Gastrocnemius medialis (tissue), 4 donors: ENCODE data around the gene GRM8. TPM values are rescaled to one million over a fixed set of nuclear protein-coding genes. Genes with fewer than 3 reads are reported as not detected.

Experiments
- ATAC-seq, 2 donors: fragments of 150-250 bp; one replicate each; pipeline ENCODE4 v1.9.1; 2016
- DNase-seq, 2 donors: peaks; one replicate each; pipeline ENCODE4 v3.0.0-alpha.2; 2019
- H3K27ac ChIP-seq, 4 donors: fragments of 200-600 bp; sonication (generic); 1 replicate in 1 of 4; 2 replicates in 3 of 4; pipeline ENCODE4 v1.5.1; 2016 to 2018; ENCODE audit warnings: mild to moderate bottlenecking in 2 of 4, moderate library complexity in 1 of 4
- H3K27me3 ChIP-seq, 3 donors: fragments of 200-600 bp; sonication (generic) in 2 of 3; 1 replicate in 1 of 3; 2 replicates in 2 of 3; pipeline versions ENCODE4 v1.5.1 to v1.6.0; 2016 to 2019; ENCODE audit warnings: mild to moderate bottlenecking in 1 of 3, moderate library complexity in 1 of 3
- H3K36me3 ChIP-seq, 2 donors: fragments of 200-600 bp; sonication (generic) in 1 of 2; one replicate each; pipeline ENCODE4 v1.5.1; 2017 to 2018
- H3K4me1 ChIP-seq, 2 donors: fragments of 200-600 bp; sonication (generic) in 1 of 2; one replicate each; pipeline ENCODE4 v1.5.1; 2016 to 2017; ENCODE audit warnings: mild to moderate bottlenecking in 2 of 2
- H3K4me3 ChIP-seq, 4 donors: fragments of 200-600 bp; sonication (generic) in 3 of 4; 1 replicate in 1 of 4; 2 replicates in 3 of 4; pipeline ENCODE4 v1.5.1; 2016 to 2019; ENCODE audit warnings: mild to moderate bottlenecking in 2 of 4
- H3K9me3 ChIP-seq, 3 donors: fragments of 200-600 bp; sonication (generic) in 2 of 3; 1 replicate in 1 of 3; 2 replicates in 2 of 3; pipeline ENCODE4 v1.5.1; 2016 to 2019
- CTCF ChIP-seq, 5 experiments: fragments of 450-650 bp in 3 of 5; fragments of 200-600 bp in 2 of 5; sonication (generic) in 2 of 5; IDR thresholded peaks in 4 of 5; conservative IDR thresholded peaks in 1 of 5; 1 replicate in 4 of 5; 2 replicates in 1 of 5; pipeline ENCODE4 v1.5.1; 2016 to 2019; ENCODE audit warnings: antibody characterized with exemption in 5 of 5, mild to moderate bottlenecking in 3 of 5, moderate library complexity in 3 of 5
- POLR2A ChIP-seq, 2 donors: fragments of 450-650 bp; IDR thresholded peaks; one replicate each; pipeline ENCODE4 v1.6.1; 2017; ENCODE audit warnings: antibody characterized with exemption in 2 of 2, mild to moderate bottlenecking in 2 of 2, moderate library complexity in 2 of 2
- in situ Hi-C, 4 donors: fragments of 200-750 bp; cut with MboI; loops; one replicate each; pipeline versions ENCODE4 v1.15.0 to v1.8.0; 2017; ENCODE audit warnings: low sequenced_read_pairs in 4 of 4
- intact Hi-C: fragments of 100-400 bp; cut with DNase I; formaldehyde crosslinking; loops from one replicate; pipeline ENCODE4 v1.15.1; 2023; ENCODE audit warnings: low total_unique reads
- total RNA-seq, 4 donors: library from RNA; depleted of rRNA; stranded (reverse); fragments of >200 nt; gene quantifications; one replicate each; pipeline versions ENCODE4 v1.1.0 to v1.2.3, GENCODE V29; 2016

The GRM8 gene
- total RNA-seq, 4 donors from 2014 or later: not detected

GRCh38 chr7:126973066-126973465 is 279.7 kb downstream of the GRM8 start:
- in situ Hi-C loops (no loop called here), intact Hi-C loops (no loop called here)
- H3K4me1 ChIP-seq: no peaks in the 10 kb centered on the region
- no peak overlapping the region for H3K4me3 ChIP-seq
- H3K9me3 ChIP-seq: no peaks in the 10 kb centered on the region
- H3K27me3 ChIP-seq: no peaks in the 10 kb centered on the region
- TF ChIP-seq CTCF (IDR thresholded peaks at IDR 0.05 in 4 of 5, conservative IDR thresholded peaks at IDR 0.05 in 1 of 5) (no peak), POLR2A (IDR thresholded peaks at IDR 0.05) (no peak)
- DNase-seq: no peak
- no peaks in the 10 kb centered on the region for H3K36me3 ChIP-seq
- H3K27ac ChIP-seq: no peak overlapping the region
- no peak for ATAC-seq

DNA sequence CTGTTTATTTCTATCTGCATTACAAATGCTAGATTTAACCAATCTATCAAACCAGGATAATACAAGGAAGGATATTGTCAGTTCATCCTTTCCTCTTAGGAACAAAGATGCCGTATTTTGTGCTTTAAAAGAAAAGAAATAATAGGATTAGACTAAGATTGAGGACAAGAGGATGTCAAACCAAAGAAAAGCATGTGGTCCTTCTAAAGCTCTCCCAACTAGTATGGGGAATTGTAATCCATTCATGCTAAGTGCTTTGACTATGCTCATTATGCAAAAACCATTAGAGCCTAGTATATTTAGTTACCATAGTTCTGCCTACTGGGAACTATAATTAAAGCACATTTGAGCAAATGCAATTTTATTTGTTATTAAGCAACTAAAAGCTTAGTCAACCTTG is 280.2 kb downstream of the GRM8 start:
- in situ Hi-C loops: no loop called here
- no peak for TF ChIP-seq POLR2A (IDR thresholded peaks at IDR 0.05)
- TF ChIP-seq CTCF (IDR thresholded peaks at IDR 0.05 in 4 of 5, conservative IDR thresholded peaks at IDR 0.05 in 1 of 5): no peak
- H3K27me3 ChIP-seq: no peaks in the 10 kb centered on the region
- H3K9me3 ChIP-seq: no peaks in the 10 kb centered on the region
- no peak overlapping the region for H3K27ac ChIP-seq
- H3K36me3 ChIP-seq: no peaks in the 10 kb centered on the region
- no peak overlapping the region for H3K4me3 ChIP-seq
- DNase-seq (no peak), ATAC-seq (no peak)
- H3K4me1 ChIP-seq: no peaks in the 10 kb centered on the region
- intact Hi-C loops: no loop called here

DNA sequence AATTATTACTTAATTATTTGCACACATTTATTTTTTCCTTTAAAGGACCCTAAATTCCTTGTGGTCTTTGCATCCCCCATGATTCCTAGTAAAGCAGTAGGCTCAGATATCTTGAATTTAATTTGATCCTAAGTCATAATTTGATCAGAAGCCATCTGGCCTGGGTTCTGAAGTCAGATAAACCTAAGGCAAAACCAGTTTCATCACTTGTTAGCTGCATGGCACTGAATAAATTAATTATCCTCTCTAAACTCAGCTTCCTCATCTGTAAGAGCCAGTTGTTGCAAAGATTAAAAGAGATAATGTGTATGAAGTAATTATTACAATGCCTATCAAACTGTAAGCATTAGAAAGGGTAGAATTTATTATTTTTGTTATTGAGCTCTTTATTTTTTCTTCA is 293.1 kb downstream of the GRM8 start:
- in situ Hi-C loops (no loop called here), intact Hi-C loops (no loop called here)
- H3K4me3 ChIP-seq: no peak overlapping the region
- no peaks in the 10 kb centered on the region for H3K27me3 ChIP-seq
- no peak overlapping the region for H3K27ac ChIP-seq
- no peaks in the 10 kb centered on the region for H3K4me1 ChIP-seq
- no peak for TF ChIP-seq CTCF (IDR thresholded peaks at IDR 0.05 in 4 of 5, conservative IDR thresholded peaks at IDR 0.05 in 1 of 5)
- no peak for TF ChIP-seq POLR2A (IDR thresholded peaks at IDR 0.05)
- H3K36me3 ChIP-seq: no peaks in the 10 kb centered on the region
- ATAC-seq (no peak), DNase-seq (no peak)
- H3K9me3 ChIP-seq: no peaks in the 10 kb centered on the region

DNA sequence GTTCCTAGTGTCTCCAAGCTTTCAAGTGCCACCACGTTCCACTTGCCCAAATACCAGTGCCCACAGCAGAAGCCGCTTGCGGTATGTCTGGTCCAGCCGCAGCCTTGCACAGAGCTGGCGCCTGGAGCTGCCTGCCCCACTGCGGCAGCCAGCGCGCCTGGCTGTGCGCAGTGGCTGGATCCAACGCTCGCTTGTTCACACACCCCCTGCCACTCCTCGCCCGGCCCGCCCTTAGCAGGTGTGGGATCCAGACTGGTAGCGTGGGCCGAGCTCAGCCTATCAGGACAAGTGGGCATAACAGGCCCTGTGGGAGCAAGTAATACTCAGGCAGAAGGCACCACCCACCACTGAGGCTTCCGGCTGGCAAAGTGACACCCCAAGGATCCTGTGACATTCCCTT is 294.4 kb downstream of the GRM8 start:
- intact Hi-C loops (no loop called here), in situ Hi-C loops (no loop called here)
- Histone ChIP-seq H3K27ac (no peak overlapping the region), H3K27me3 (no peaks in the 10 kb centered on the region), H3K4me1 (no peaks in the 10 kb centered on the region), H3K36me3 (no peaks in the 10 kb centered on the region), H3K9me3 (no peaks in the 10 kb centered on the region), H3K4me3 (no peak overlapping the region)
- TF ChIP-seq CTCF (IDR thresholded peaks at IDR 0.05 in 4 of 5, conservative IDR thresholded peaks at IDR 0.05 in 1 of 5): no peak
- no peak for TF ChIP-seq POLR2A (IDR thresholded peaks at IDR 0.05)
- DNase-seq: no peak
- ATAC-seq: no peak

DNA sequence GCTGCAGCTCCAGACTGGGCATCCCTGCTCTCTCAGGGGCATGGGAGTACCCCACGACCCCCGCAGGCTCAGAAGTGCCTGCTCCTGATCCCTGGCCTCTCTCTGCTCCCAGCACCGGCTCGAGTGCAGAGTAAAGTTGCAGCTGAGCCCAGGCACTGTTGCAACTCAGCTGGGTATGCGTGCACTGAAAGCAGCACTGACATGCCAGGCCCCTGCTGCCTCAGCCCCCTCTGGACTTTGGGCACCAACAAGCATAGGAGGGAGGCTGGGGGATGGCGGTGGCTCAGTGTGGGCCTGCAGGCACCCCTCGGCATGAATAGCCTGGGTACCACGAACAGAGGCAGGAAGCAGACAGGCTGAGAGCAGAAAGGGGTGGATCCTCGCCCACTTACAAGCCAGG is 295.3 kb downstream of the GRM8 start:
- ATAC-seq: no peak
- no peaks in the 10 kb centered on the region for H3K4me1 ChIP-seq
- no peaks in the 10 kb centered on the region for H3K9me3 ChIP-seq
- no peaks in the 10 kb centered on the region for H3K36me3 ChIP-seq
- intact Hi-C loops: no loop called here
- DNase-seq: no peak
- H3K27me3 ChIP-seq: no peaks in the 10 kb centered on the region
- H3K27ac ChIP-seq: no peak overlapping the region
- TF ChIP-seq POLR2A (IDR thresholded peaks at IDR 0.05) (no peak), CTCF (IDR thresholded peaks at IDR 0.05 in 4 of 5, conservative IDR thresholded peaks at IDR 0.05 in 1 of 5) (no peak)
- no peak overlapping the region for H3K4me3 ChIP-seq
- in situ Hi-C loops: no loop called here
